SK-MEL-5 (cell line): Measurements from ENCODE around the gene MYOG. TPM values are rescaled to one million over a fixed set of nuclear protein-coding genes. Genes with fewer than 3 reads are reported as not detected.
A peak's percentile ranks its signal among the peaks of the same experiment; 100 is the strongest.

Source experiments
- DNase-seq: peaks from one replicate; pipeline ENCODE4 v3.0.0-alpha.2; 2016; ENCODE audit warnings: low read depth, low spot score
- in situ Hi-C: cut with HindIII; loops from 2 replicates; pipeline ENCODE4 v1.10.0; 2016; ENCODE audit warnings: low sequenced_read_pairs, high pct_unique_total_duplicates, low pct_unique_long_range_greater_than_20kb
- total RNA-seq: library from RNA; depleted of rRNA; stranded (reverse); fragments of >200 nt; shearing (Covaris generic); gene quantifications from 2 replicates; pipeline ENCODE4 v1.2.3, GENCODE V29; 2014

The MYOG gene
- total RNA-seq, 1 experiment from 2014 or later: not detected

- no peak for DNase-seq
- in situ Hi-C loops: no loop called here
Measured at GRCh38 chr1:203044546-203045250, 41.1 kb downstream of the MYOG start.

GRCh38 chr1:203043830-203044545 is 41.8 kb downstream of the MYOG start:
- DNase-seq: no peak
- in situ Hi-C loops: no loop called here

DNA sequence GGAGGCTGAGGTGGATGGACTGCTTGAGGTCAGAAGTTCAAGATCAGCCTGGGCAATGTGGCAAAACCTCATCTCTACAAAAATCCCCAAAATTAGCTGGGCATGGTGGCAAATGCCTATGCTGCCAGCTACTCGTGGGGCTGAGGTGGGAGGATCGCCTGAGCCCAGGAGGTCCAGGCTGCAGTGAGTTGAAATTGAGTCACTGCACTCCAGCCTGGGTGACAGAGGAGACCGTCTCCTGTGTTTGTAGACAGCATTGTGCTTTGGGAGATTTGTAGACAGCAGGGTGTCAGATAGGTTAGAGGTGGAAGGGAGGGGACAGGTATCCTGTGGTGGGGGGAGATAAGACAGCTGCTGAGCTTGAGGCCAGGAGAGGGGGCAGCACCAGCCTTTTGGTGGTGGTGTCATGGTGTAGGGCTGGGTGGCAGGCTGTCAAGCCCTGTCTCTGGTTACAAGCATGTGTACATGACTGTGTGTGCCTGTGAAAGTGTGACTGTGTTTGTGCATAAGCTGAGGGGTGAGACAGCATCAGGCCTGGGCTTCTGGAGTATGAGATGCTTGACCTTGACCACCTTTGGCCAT is 44.4 kb downstream of the MYOG start:
- in situ Hi-C loops: no loop called here
- no peak for DNase-seq

DNA sequence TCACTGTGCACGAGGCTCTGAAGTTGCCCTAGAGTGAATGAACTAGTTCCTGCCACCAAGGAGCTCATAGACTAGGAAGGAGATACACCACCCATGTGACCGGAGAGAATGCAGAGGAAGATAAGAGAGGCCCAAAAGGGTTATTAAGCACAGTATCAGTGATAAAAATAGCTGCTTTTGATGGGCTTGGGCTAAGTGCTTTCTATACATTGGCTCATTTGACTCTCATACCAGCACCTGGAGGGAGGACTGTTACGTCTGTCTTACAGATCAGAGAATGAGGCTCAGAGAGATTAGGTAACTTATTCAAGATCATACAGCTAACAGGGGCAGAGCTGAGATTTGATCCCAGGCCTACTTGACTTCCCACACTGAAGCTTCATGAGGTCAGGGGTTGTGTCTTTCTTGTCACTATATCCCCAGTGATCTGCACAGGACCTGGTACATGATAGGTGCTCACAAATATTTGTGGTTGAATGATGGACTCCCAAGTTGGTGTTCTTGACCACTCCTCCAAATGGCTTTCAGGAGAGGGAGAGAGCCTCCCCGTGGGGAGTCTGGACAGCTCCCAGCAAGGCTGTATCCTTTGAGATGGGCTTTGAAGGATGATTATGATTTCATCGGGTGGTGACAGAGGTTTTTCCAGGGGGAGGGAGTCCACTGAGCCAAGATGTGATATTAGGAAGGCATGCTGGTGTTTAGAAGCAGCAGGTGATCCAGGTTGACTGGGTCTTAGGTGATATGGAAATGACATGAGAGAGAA is 45.1 kb downstream of the MYOG start:
- in situ Hi-C loops: no loop called here
- DNase-seq: no peak

- in situ Hi-C loops: no loop called here
- peak; percentile 46 for DNase-seq
Measured at GRCh38 chr1:203039609-203040512, 46.0 kb downstream of the MYOG start.

- in situ Hi-C loops: no loop called here
- peak; percentile 78 for DNase-seq
Measured at GRCh38 chr1:203038891-203039608, 46.8 kb downstream of the MYOG start.

DNA sequence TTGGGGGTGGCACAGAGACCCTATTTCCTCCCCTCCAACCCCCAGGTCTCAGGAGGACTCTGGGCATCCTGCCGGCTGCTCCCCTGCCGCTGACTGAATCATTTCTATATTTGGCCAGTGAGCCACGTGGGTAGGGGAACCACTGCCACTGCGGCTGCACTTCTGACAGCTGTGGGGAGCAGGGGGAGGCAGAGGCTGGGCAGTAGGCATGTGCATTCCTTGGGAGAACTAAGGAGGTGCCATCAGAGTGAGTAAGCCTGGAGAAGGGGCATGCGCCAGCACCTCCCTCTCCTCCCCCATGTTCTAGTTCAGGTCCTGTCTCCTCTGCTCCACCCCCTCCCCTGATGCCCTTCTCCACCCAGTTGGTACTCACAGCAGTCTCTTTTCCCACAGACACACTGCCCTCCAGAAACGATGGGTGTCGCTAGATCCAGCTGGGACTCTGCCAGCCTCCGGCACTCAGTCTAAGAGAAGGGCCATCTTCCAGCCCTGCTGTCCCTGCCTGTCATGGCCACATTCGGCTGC is 47.5 kb downstream of the MYOG start:
- peak; percentile 22 for DNase-seq
- in situ Hi-C loops: no loop called here

DNA sequence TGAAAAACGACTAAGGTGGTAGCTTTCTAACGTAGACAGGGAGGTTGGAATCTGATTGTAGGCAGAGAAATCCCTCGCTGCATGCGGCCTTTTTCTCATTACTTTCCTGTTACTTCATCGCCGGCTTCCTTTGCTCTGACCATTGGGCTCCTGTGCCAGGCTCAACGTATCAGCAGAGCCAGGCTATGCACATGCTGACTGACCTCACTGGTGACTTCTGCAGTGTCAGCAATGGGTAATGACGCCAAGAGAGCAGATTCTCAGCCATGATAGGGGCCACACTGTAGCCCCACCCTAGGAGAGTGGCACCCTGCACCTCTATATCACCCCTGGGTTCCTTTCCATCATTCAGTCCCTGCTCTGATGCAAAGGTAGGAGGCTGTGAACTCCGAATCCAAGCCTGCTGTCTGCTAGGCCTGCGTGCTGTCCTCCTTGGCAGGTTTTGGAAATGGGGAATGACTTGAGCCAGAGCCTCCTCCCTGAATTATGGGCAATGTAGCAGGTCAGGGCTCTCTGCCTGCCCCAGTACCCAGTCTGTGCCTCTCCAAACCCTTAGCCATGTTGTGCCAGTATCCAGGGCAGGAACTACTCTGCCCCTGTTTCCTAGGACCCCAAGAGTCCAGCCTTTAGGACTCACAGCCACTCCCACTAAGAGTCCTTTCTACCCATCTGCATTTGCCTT is 48.2 kb downstream of the MYOG start:
- no peak for DNase-seq
- in situ Hi-C loops: no loop called here

DNA sequence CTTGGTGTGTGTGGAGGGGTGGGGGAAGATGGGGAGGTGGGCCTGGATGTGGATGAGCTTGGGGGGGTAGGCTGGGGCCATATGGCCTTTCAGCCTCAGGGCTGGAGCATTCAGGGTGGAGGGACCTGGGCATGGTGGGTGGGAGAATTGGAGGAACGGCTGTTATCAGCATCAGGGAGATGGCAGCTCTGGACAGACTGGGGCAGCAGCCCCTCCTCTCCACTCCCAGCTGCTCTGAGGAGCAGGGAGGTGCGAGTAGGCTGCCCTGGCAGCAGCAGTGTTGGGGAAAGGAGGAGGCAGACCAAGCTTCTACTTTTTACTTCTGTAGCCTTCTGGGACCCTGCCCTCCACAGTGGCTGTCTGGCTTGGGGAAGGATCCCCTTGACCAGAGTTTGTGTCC is 49.3 kb downstream of the MYOG start:
- in situ Hi-C loops: no loop called here
- DNase-seq: no peak

DNA sequence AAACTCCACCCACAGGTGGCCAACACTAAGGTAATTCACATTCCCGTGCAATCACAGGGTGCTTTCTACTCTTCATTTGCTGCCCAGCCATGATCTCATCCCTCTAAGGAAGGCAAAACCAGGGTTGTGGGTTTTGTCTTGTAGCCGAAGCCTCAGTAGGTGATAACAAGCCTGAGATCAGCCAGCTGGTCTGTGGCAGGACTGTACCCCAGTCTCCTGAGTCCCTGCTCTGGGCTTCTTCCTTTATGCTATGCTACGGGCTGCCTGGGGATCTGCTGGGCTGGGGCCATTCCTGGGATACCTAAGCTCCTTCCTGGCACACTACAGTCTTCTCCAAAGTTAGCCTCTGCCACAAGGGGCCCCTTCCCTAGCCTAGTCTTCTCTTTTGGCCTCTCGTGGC is 49.7 kb downstream of the MYOG start:
- in situ Hi-C loops: no loop called here
- DNase-seq: no peak

GRCh38 chr1:203035111-203036000 is 50.5 kb downstream of the MYOG start:
- in situ Hi-C loops: no loop called here
- DNase-seq: no peak

DNA sequence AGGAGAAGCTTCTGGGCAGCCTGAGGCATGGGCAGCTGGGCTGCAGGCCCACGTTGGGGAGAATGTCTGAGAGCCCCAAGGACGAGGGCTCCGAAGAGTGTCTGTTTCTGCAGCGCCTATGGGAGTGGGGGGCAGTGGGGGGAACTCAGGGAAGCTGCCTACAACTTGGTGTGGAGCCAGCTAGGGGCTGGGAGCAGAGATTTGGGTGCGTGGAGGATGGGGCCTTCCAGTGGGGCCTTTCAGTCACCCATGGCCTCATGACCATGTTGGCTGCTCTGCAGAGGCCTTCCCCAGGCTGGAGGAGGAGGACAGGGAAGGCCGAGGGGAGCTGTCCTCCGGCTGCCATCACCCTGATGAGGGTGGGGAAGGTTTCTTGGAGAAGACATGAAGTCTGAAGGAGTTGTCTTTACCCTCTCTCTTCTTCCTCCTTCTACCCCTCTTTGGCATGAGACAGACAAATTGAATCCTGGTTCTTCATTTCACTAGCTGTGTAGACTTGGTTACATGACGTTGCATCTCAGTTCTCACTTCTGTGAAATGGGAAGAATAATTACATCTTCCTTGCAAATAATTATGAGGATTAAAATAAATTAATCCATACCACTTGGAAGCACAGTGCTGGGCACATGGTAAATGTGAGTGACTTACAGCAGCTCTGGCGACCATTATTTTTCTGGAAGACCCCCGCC is 51.2 kb downstream of the MYOG start:
- in situ Hi-C loops: no loop called here
- DNase-seq: no peak

GRCh38 chr1:203033917-203034316 is 51.9 kb downstream of the MYOG start:
- in situ Hi-C loops: no loop called here
- DNase-seq: no peak

DNA sequence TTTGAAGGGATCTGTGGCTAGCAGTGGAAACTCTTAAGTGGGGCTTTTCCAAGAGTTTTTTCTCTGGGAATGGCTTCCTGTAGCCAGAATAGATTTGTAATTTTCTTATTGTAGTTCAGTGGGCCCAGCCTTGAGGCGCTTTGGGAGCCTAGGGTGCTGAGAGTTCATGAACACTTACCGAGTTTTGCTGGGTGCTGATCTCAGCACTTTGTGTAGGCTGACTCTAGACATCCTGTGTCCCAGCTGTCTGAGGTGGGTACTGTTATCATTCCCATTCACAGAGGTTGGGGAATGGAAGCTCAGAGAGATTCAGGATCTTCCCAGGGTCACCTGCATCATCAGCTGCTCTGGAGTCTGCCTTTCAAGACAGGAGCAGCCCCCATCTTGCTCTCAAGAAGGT is 52.5 kb downstream of the MYOG start:
- no peak for DNase-seq
- in situ Hi-C loops: no loop called here
